SW480 (cell line): ENCODE results near the gene SLC16A11.
"Not testable (repeated sequence)": the region's sequence is repeated elsewhere in the genome, so short reads cannot be mapped to it uniquely, and the experiment has no call there.

Experiments used
- DNase-seq: peaks from one replicate; pipeline ENCODE4 v3.0.0-alpha.2; 2016; ENCODE audit warnings: low spot score

SLC16A11 gene

GRCh38 chr17:7043497-7044198 is at the start of gene SLC16A11:
TSS of gene SLC16A11 (minus strand) at chr17:7044092. CDS start at chr17:7043513, 579 bp downstream.
- no peak for DNase-seq

GRCh38 chr17:7091311-7092005 is 47.6 kb upstream of the SLC16A11 start:
- DNase-seq = not testable (repeated sequence)

GRCh38 chr17:7089570-7089969 is 45.7 kb upstream of the SLC16A11 start:
- not testable (repeated sequence) for DNase-seq

GRCh38 chr17:7088442-7088841 is 44.5 kb upstream of the SLC16A11 start:
- DNase-seq = not testable (repeated sequence)

- DNase-seq = no peak
Observed at GRCh38 chr17:7084088-7084487, 40.2 kb upstream of the SLC16A11 start.

GRCh38 chr17:7083592-7083991 is 39.7 kb upstream of the SLC16A11 start:
- no peak for DNase-seq

- DNase-seq = no peak
Observed at GRCh38 chr17:7081341-7082062, 37.6 kb upstream of the SLC16A11 start.

- no peak for DNase-seq
Observed at GRCh38 chr17:7080456-7081041, 36.7 kb upstream of the SLC16A11 start.

GRCh38 chr17:7079581-7080455 is 35.9 kb upstream of the SLC16A11 start, which contains the start of gene CLEC10A:
TSS of gene CLEC10A (minus strand) at chr17:7080251. CDS start at chr17:7078812, 1,439 bp downstream.
- no peak for DNase-seq

GRCh38 chr17:7078711-7079110 is 34.8 kb upstream of the SLC16A11 start:
- no peak for DNase-seq

GRCh38 chr17:7077911-7078546 is 34.1 kb upstream of the SLC16A11 start:
- no peak for DNase-seq

GRCh38 chr17:7074931-7075330 is 31.0 kb upstream of the SLC16A11 start:
- no peak for DNase-seq

GRCh38 chr17:7072406-7072805 is 28.5 kb upstream of the SLC16A11 start:
- no peak for DNase-seq

GRCh38 chr17:7070712-7071111 is 26.8 kb upstream of the SLC16A11 start:
- no peak for DNase-seq

GRCh38 chr17:7068268-7068667 is 24.4 kb upstream of the SLC16A11 start:
- DNase-seq = no peak

GRCh38 chr17:7067198-7067597 is 23.3 kb upstream of the SLC16A11 start:
- no peak for DNase-seq

GRCh38 chr17:7064261-7064660 is 20.4 kb upstream of the SLC16A11 start:
- no peak for DNase-seq

- DNase-seq = no peak
Observed at GRCh38 chr17:7063518-7064094, 19.7 kb upstream of the SLC16A11 start.

- DNase-seq = peak; percentile 87
Observed at GRCh38 chr17:7060165-7060891, 16.4 kb upstream of the SLC16A11 start.
